Keratinocyte (primary cell): ENCODE data around the gene APELA. TPM values are rescaled to one million over a fixed set of nuclear protein-coding genes. Genes with fewer than 3 reads are reported as not detected.
"Not testable (repeated sequence)": the region's sequence is repeated elsewhere in the genome, so short reads cannot be mapped to it uniquely, and the experiment has no call there.

Source experiments
- DNase-seq: peaks from one replicate; pipeline ENCODE4 v3.0.0-alpha.2; 2011; ENCODE audit warnings: low read depth, missing footprints, low spot score
- FAIRE-seq: peaks from 2 replicates; lab custom pipeline; 2011; peaks lifted over from hg19 to GRCh38; lab: Jason Lieb, UNC
- H2AFZ ChIP-seq: 2 replicates; pipeline ENCODE4 v1.6.0; 2012; ENCODE audit warnings: low read length, control low read depth, inconsistent platforms; ENCODE audit not compliant: control insufficient read depth
- H3K27ac ChIP-seq: 2 replicates; pipeline ENCODE4 v1.5.1; 2011; ENCODE audit warnings: low read length; ENCODE audit not compliant: control insufficient read depth, insufficient read depth
- H3K27me3 ChIP-seq: 3 replicates; pipeline ENCODE4 v1.6.0; 2011; ENCODE audit warnings: low read length; ENCODE audit not compliant: control insufficient read depth, insufficient read depth; ENCODE audit errors: extremely low read depth
- H3K36me3 ChIP-seq, 2 experiments: 2 replicates in 1 of 2; 3 replicates in 1 of 2; pipeline ENCODE4 v1.5.1; 2011; ENCODE audit warnings: low read length in 2 of 2, mild to moderate bottlenecking in 1 of 2; ENCODE audit not compliant: control insufficient read depth in 2 of 2, insufficient read depth in 2 of 2; ENCODE audit errors: extremely low read depth in 1 of 2
- H3K4me1 ChIP-seq: 3 replicates; pipeline ENCODE4 v1.5.1; 2011; ENCODE audit warnings: low read length; ENCODE audit not compliant: control insufficient read depth, insufficient read depth; ENCODE audit errors: extremely low read depth
- H3K4me2 ChIP-seq: 3 replicates; pipeline ENCODE4 v1.6.0; 2011; ENCODE audit warnings: low read depth, low read length; ENCODE audit not compliant: control insufficient read depth, insufficient read depth; ENCODE audit errors: extremely low read depth
- H3K4me3 ChIP-seq, 3 experiments: fragments of 200-600 bp in 1 of 3; sonication (generic) in 1 of 3; 2 replicates in 2 of 3; 3 replicates in 1 of 3; pipeline ENCODE4 v1.5.1; 2011 to 2016; ENCODE audit warnings: low read length in 3 of 3, mild to moderate bottlenecking in 3 of 3, control low read depth in 2 of 3, inconsistent platforms in 1 of 3, low read depth in 1 of 3, mixed read lengths in 1 of 3, mixed run types in 1 of 3, moderate library complexity in 1 of 3; ENCODE audit not compliant: control insufficient read depth in 2 of 3, insufficient read depth in 2 of 3; ENCODE audit errors: extremely low read depth in 1 of 3
- H3K79me2 ChIP-seq: 2 replicates; pipeline ENCODE4 v1.6.0; 2012; ENCODE audit warnings: low read length; ENCODE audit not compliant: control insufficient read depth, insufficient read depth
- H3K9ac ChIP-seq: 3 replicates; pipeline ENCODE4 v1.6.0; 2011; ENCODE audit warnings: low read length; ENCODE audit not compliant: control insufficient read depth, insufficient read depth; ENCODE audit errors: extremely low read depth
- H3K9me1 ChIP-seq: 3 replicates; pipeline ENCODE4 v1.6.0; 2011; ENCODE audit warnings: low read length; ENCODE audit not compliant: control insufficient read depth, insufficient read depth; ENCODE audit errors: extremely low read depth
- H3K9me3 ChIP-seq: 2 replicates; pipeline ENCODE4 v1.5.1; 2012; ENCODE audit warnings: low read depth, low read length; ENCODE audit not compliant: control insufficient read depth
- H4K20me1 ChIP-seq: 3 replicates; pipeline ENCODE4 v1.6.0; 2011; ENCODE audit warnings: low read length; ENCODE audit not compliant: control insufficient read depth, insufficient read depth; ENCODE audit errors: extremely low read depth
- EZH2 ChIP-seq: IDR thresholded peaks from one replicate; pipeline ENCODE4 v1.6.1; 2012; ENCODE audit warnings: inconsistent platforms, mild to moderate bottlenecking, low read length, moderate library complexity
- dilution Hi-C: fragments of 300-500 bp; cut with MboI; formaldehyde crosslinking; loops from one replicate; pipeline ENCODE4 v1.7.0; 2020; ENCODE audit warnings: low sequenced_read_pairs; ENCODE audit not compliant: extremely low pct_ligation_motif_present
- polyA plus RNA-seq, 5 experiments: library from polyadenylated mRNA; depleted of rRNA in 3 of 5; stranded (reverse) in 3 of 5; stranded (forward) in 1 of 5; unstranded in 1 of 5; fragments of >200 nt; gene quantifications; 1 replicate in 1 of 5; 2 replicates in 3 of 5; 3 replicates in 1 of 5; pipeline versions ENCODE4 v1.2.1 to v1.2.3, GENCODE V29; 2011 to 2012; ENCODE audit warnings: missing spikeins in 2 of 5, low read depth in 1 of 5, low replicate concordance in 1 of 5
- TF ChIP-seq, protein P1 (sequence below), 3 experiments: IDR thresholded peaks in 1 of 3; conservative IDR thresholded peaks in 1 of 3; optimal IDR thresholded peaks in 1 of 3; 2 replicates in 2 of 3; 3 replicates in 1 of 3; pipeline versions ENCODE3 to v1.5.1; 2011; ENCODE audit warnings: low read length in 3 of 3, mild to moderate bottlenecking in 3 of 3, moderate library complexity in 2 of 3, control low read depth in 1 of 3, inconsistent platforms in 1 of 3; ENCODE audit not compliant: insufficient read depth in 2 of 3; ENCODE audit errors: extremely low read depth in 1 of 3

Gene APELA
- polyA plus RNA-seq, 1 donor (not counting 4 experiments of a cell fraction or from before 2014, with no cell fraction given), result not detected

DNA sequence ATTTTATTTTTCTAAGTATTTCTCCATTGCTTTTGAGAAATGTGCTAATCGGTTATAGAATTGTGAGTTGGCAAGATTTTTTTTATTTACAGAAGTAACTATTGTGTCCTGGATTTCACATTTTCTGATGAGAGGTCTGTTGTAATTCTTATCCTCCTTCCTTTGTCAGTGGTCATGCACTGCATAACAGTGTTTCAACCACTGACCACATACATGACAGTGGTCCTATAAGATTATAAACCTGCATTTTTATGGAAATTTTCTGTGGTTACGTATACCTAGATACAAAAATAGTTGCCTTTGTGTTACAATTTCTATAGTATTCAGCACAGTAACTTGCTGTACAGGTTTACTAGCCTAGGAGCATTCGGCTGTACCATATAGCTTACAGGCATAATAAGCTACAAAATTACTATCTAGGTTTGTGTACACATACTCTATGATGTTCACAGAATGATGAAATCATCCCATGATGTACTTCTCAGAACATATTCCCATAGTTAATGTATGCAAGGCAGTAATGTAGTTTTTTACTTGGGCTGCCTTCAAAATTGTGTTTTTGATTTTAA is 47.8 kb downstream of the APELA start:
- Histone ChIP-seq H3K79me2 (no peaks in the 10 kb centered on the region), H3K36me3 (no peaks in the 10 kb centered on the region), H4K20me1 (no peaks in the 10 kb centered on the region), H3K4me1 (peaks cover 9% of the 10 kb centered on the region), H3K9me3 (no peaks in the 10 kb centered on the region), H3K4me2 (no peak overlapping the region), H3K4me3 (no peak overlapping the region), H3K9ac (no peak overlapping the region), H3K27me3 (no peaks in the 10 kb centered on the region), H3K9me1 (no peaks in the 10 kb centered on the region), H3K27ac (no peak overlapping the region), H2AFZ (no peak overlapping the region)
- no peak for DNase-seq
- FAIRE-seq, result no peak
- dilution Hi-C loops, result no loop called here
- TF ChIP-seq EZH2, result no peak
- TF ChIP-seq, protein P1, sequence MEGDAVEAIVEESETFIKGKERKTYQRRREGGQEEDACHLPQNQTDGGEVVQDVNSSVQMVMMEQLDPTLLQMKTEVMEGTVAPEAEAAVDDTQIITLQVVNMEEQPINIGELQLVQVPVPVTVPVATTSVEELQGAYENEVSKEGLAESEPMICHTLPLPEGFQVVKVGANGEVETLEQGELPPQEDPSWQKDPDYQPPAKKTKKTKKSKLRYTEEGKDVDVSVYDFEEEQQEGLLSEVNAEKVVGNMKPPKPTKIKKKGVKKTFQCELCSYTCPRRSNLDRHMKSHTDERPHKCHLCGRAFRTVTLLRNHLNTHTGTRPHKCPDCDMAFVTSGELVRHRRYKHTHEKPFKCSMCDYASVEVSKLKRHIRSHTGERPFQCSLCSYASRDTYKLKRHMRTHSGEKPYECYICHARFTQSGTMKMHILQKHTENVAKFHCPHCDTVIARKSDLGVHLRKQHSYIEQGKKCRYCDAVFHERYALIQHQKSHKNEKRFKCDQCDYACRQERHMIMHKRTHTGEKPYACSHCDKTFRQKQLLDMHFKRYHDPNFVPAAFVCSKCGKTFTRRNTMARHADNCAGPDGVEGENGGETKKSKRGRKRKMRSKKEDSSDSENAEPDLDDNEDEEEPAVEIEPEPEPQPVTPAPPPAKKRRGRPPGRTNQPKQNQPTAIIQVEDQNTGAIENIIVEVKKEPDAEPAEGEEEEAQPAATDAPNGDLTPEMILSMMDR (optimal IDR thresholded peaks at IDR 0.05 in 1 of 3, IDR thresholded peaks at IDR 0.05 in 1 of 3, conservative IDR thresholded peaks at IDR 0.05 in 1 of 3; ENCODE audit: extremely low read depth in 1 of 3, insufficient read depth in 2 of 3, low read length in 3 of 3), result no peak

DNA sequence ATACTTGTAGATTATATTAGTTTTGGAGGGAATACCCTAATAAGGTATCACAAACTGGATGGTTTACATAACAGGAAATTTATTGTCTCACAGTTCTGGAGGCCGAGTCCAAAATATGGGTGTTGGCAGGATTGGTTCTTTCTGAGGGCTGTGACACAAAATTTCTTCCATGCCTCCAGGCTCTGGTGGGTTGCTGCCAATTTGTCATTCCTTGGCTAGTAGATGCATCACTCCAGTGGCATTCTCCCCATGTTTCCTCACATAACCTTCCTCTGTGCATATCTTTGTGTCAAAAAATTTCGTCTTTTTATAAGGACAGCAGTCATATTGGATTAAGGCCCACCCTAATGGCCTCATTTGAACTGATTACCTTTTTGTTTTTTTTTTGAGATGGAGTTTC is 49.3 kb downstream of the APELA start:
- Histone ChIP-seq H3K4me1 (peaks cover 16% of the 10 kb centered on the region), H3K9me3 (no peaks in the 10 kb centered on the region), H3K36me3 (no peaks in the 10 kb centered on the region), H3K27me3 (no peaks in the 10 kb centered on the region), H3K4me3 (no peak overlapping the region), H3K9ac (no peak overlapping the region), H3K9me1 (no peaks in the 10 kb centered on the region), H4K20me1 (no peaks in the 10 kb centered on the region), H3K4me2 (no peak overlapping the region), H2AFZ (no peak overlapping the region), H3K27ac (no peak overlapping the region), H3K79me2 (no peaks in the 10 kb centered on the region)
- FAIRE-seq, result peak; percentile 68
- TF ChIP-seq EZH2, result no peak
- TF ChIP-seq, protein P1 (optimal IDR thresholded peaks at IDR 0.05 in 1 of 3, IDR thresholded peaks at IDR 0.05 in 1 of 3, conservative IDR thresholded peaks at IDR 0.05 in 1 of 3; ENCODE audit: extremely low read depth in 1 of 3, insufficient read depth in 2 of 3, low read length in 3 of 3), result no peak
- dilution Hi-C loops, result no loop called here
- DNase-seq, result peak; percentile 54

DNA sequence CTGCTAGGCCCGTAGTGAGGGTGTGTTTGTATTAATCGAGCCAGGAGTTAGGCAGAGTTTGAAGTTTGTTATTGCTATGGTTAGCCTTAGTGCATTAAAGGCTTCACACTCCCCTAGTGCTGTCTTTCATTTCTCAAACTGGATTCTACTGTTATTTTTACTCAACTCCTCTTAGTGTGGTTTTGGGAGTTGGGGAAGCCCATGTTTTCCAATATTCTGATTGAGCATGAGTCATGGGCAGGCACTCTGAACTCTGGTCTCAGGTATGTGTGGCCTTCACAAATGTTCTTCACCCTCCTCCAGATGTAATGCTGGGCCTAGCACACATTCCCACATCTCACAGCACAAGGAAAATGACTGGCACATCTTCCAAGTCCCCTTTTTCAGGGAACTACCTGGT is 50.1 kb downstream of the APELA start:
- H3K4me2 ChIP-seq, H3K79me2 ChIP-seq, H3K27ac ChIP-seq, DNase-seq, dilution Hi-C loops, H2AFZ ChIP-seq, H3K4me3 ChIP-seq, H3K9ac ChIP-seq, H4K20me1 ChIP-seq, H3K27me3 ChIP-seq, H3K9me1 ChIP-seq, H3K9me3 ChIP-seq, H3K36me3 ChIP-seq: not testable (repeated sequence)
- peaks cover 20% of the 10 kb centered on the region for H3K4me1 ChIP-seq
- FAIRE-seq, result peak; percentile 98
